Measurements from ENCODE around the gene NTNG1.
"Not testable (repeated sequence)": the region's sequence is repeated elsewhere in the genome, so short reads cannot be mapped to it uniquely, and the experiment has no call there.

The NTNG1 gene

GRCh38 chr1:107200631-107201030 lies 59.8 kb downstream of the NTNG1 start:
- DNase-seq, result no peak

GRCh38 chr1:107202007-107202406 lies 61.2 kb downstream of the NTNG1 start:
- DNase-seq, result no peak

- DNase-seq, result no peak
These were observed 72.4 kb downstream of the NTNG1 start for GRCh38 chr1:107213225-107213624.

GRCh38 chr1:107220036-107220435 lies 79.2 kb downstream of the NTNG1 start:
- DNase-seq, result no peak

GRCh38 chr1:107225706-107226105 lies 84.9 kb downstream of the NTNG1 start:
- no peak for DNase-seq

- DNase-seq, result no peak
These were observed 88.0 kb downstream of the NTNG1 start for GRCh38 chr1:107228704-107229371.

- no peak for DNase-seq
These were observed 88.9 kb downstream of the NTNG1 start for GRCh38 chr1:107229711-107230110.

- DNase-seq, result no peak
These were observed 89.3 kb downstream of the NTNG1 start for GRCh38 chr1:107230121-107230520.

GRCh38 chr1:107231291-107231690 lies 90.5 kb downstream of the NTNG1 start:
- DNase-seq, result no peak

- DNase-seq, result no peak
These were observed 91.6 kb downstream of the NTNG1 start for GRCh38 chr1:107232426-107232825.

- DNase-seq, result not testable (repeated sequence)
These were observed 95.9 kb downstream of the NTNG1 start for GRCh38 chr1:107236760-107237159.

- no peak for DNase-seq
These were observed 102.6 kb downstream of the NTNG1 start for GRCh38 chr1:107243461-107243860.

GRCh38 chr1:107244709-107245500 lies 104.1 kb downstream of the NTNG1 start:
- DNase-seq, result no peak

- DNase-seq, result no peak
These were observed 106.0 kb downstream of the NTNG1 start for GRCh38 chr1:107246775-107247345.

- DNase-seq, result no peak
These were observed 106.8 kb downstream of the NTNG1 start for GRCh38 chr1:107247679-107248078.

GRCh38 chr1:107250169-107250568 lies 109.3 kb downstream of the NTNG1 start:
- no peak for DNase-seq

GRCh38 chr1:107251083-107251482 lies 110.2 kb downstream of the NTNG1 start:
- no peak for DNase-seq

GRCh38 chr1:107251839-107252238 lies 111.0 kb downstream of the NTNG1 start:
- no peak for DNase-seq

GRCh38 chr1:107252271-107252670 lies 111.4 kb downstream of the NTNG1 start:
- DNase-seq, result no peak

- no peak for DNase-seq
These were observed 113.5 kb downstream of the NTNG1 start for GRCh38 chr1:107254306-107254705.

GRCh38 chr1:107255469-107255868 lies 114.6 kb downstream of the NTNG1 start:
- DNase-seq, result no peak

GRCh38 chr1:107262467-107263286 lies 121.8 kb downstream of the NTNG1 start:
- no peak for DNase-seq

GRCh38 chr1:107263291-107263915 lies 122.6 kb downstream of the NTNG1 start:
- no peak for DNase-seq

Measured in activated naive CD4-positive, alpha-beta T cell treated with Interleukin-2 at 50 U/mL for 16 hours (primary cell).